Measurements from ENCODE around the gene APOE. TPM values are rescaled to one million over a fixed set of nuclear protein-coding genes. Genes with fewer than 3 reads are reported as not detected.

The APOE gene
- total and polyA plus RNA-seq, 2 of the 13 experiments (the other 11 are each of a cell fraction or from before 2014, with no cell fraction given): 1,328 to 1,470 TPM

DNA sequence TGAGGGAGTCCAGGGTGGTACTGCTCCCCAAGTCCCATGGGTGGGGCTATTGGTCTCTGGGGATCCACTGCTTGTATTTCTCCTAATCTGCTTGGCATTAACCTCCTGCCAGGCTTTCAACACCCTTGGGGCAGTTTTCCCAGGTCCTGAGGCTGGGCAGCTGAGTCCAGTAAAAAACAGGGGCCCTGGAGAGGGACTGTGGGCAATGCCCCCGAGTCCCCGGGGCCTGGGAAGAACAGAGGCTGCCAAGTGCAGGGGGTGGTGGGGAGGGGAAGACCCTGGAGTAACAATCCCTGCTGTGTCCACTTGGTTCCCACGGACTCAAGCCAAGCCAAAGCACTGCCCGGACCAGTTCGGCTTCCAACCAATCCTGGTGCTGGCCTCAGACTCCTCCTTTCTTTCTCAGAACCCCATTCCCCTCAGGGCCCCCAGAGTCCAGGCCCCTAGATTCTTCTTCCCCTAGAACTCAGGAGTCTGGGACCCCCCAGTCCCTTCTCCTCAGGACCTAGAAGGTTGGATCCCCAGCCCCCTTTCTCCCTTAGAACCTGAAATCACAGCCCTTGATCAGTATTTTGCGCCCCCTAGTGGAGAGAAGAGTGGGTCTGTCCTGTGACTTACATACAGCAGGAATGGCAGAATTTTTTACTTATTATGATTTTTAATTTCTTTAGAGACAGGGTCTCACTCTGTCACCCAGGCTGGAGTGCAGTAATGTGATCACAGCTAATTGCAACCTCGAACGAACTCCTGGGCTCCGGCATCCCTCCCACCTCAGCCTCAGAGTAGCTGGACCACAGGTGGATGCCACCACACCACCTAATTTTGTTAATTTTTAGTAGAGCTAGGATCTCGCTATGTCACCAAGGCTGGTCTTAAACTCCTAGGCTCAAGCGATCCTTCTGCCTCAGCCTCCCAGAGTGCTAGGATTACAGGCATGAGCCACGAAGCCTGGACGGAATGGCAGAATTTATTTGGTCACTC is 45.9 kb downstream of the APOE start (continued):
- TF ChIP-seq, protein P1, sequence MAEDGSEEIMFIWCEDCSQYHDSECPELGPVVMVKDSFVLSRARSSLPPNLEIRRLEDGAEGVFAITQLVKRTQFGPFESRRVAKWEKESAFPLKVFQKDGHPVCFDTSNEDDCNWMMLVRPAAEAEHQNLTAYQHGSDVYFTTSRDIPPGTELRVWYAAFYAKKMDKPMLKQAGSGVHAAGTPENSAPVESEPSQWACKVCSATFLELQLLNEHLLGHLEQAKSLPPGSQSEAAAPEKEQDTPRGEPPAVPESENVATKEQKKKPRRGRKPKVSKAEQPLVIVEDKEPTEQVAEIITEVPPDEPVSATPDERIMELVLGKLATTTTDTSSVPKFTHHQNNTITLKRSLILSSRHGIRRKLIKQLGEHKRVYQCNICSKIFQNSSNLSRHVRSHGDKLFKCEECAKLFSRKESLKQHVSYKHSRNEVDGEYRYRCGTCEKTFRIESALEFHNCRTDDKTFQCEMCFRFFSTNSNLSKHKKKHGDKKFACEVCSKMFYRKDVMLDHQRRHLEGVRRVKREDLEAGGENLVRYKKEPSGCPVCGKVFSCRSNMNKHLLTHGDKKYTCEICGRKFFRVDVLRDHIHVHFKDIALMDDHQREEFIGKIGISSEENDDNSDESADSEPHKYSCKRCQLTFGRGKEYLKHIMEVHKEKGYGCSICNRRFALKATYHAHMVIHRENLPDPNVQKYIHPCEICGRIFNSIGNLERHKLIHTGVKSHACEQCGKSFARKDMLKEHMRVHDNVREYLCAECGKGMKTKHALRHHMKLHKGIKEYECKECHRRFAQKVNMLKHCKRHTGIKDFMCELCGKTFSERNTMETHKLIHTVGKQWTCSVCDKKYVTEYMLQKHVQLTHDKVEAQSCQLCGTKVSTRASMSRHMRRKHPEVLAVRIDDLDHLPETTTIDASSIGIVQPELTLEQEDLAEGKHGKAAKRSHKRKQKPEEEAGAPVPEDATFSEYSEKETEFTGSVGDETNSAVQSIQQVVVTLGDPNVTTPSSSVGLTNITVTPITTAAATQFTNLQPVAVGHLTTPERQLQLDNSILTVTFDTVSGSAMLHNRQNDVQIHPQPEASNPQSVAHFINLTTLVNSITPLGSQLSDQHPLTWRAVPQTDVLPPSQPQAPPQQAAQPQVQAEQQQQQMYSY (CRISPR knock-in tag; IDR thresholded peaks at IDR 0.05): no peak
- TF ChIP-seq ZNF598 (CRISPR knock-in tag; IDR thresholded peaks at IDR 0.05; ENCODE audit: borderline replicate concordance) (0 out of 2 replicates have a peak, but pooled peaks have one; percentile 42), HES4 (CRISPR knock-in tag; IDR thresholded peaks at IDR 0.05; ENCODE audit: borderline replicate concordance) (peak; percentile 32; the same call in 1 of the 2 replicates), ZNF253 (CRISPR knock-in tag; IDR thresholded peaks at IDR 0.05; ENCODE audit: borderline replicate concordance) (no peak), ZNF331 (CRISPR knock-in tag; IDR thresholded peaks at IDR 0.05) (no peak; the same call in 1 of the 2 replicates), ZNF224 (CRISPR knock-in tag; IDR thresholded peaks at IDR 0.05) (peak; percentile 63; the same call in 1 of the 2 replicates), TBX3 (IDR thresholded peaks at IDR 0.05; ENCODE audit: borderline replicate concordance) (no peak), RFXANK (CRISPR knock-in tag; IDR thresholded peaks at IDR 0.05) (0 out of 2 replicates have a peak, but pooled peaks have one; percentile 31), ADNP (CRISPR knock-in tag; IDR thresholded peaks at IDR 0.05) (no peak), IRF1 (CRISPR knock-in tag; IDR thresholded peaks at IDR 0.05; ENCODE audit: low read depth) (no peak), GATAD2A (CRISPR knock-in tag; IDR thresholded peaks at IDR 0.05) (peak; percentile 48; the same call in 1 of the 2 replicates), RORA (CRISPR knock-in tag; IDR thresholded peaks at IDR 0.05) (0 out of 2 replicates have a peak, but pooled peaks have one; percentile 1), THAP9 (CRISPR knock-in tag; IDR thresholded peaks at IDR 0.05; ENCODE audit: borderline replicate concordance) (no peak), KLF15 (CRISPR knock-in tag; IDR thresholded peaks at IDR 0.05; ENCODE audit: borderline replicate concordance) (no peak)
- TF ChIP-seq, protein P2, sequence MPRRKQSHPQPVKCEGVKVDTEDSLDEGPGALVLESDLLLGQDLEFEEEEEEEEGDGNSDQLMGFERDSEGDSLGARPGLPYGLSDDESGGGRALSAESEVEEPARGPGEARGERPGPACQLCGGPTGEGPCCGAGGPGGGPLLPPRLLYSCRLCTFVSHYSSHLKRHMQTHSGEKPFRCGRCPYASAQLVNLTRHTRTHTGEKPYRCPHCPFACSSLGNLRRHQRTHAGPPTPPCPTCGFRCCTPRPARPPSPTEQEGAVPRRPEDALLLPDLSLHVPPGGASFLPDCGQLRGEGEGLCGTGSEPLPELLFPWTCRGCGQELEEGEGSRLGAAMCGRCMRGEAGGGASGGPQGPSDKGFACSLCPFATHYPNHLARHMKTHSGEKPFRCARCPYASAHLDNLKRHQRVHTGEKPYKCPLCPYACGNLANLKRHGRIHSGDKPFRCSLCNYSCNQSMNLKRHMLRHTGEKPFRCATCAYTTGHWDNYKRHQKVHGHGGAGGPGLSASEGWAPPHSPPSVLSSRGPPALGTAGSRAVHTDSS (CRISPR knock-in tag; conservative IDR thresholded peaks at IDR 0.05): no peak
- TF ChIP-seq, protein P3, sequence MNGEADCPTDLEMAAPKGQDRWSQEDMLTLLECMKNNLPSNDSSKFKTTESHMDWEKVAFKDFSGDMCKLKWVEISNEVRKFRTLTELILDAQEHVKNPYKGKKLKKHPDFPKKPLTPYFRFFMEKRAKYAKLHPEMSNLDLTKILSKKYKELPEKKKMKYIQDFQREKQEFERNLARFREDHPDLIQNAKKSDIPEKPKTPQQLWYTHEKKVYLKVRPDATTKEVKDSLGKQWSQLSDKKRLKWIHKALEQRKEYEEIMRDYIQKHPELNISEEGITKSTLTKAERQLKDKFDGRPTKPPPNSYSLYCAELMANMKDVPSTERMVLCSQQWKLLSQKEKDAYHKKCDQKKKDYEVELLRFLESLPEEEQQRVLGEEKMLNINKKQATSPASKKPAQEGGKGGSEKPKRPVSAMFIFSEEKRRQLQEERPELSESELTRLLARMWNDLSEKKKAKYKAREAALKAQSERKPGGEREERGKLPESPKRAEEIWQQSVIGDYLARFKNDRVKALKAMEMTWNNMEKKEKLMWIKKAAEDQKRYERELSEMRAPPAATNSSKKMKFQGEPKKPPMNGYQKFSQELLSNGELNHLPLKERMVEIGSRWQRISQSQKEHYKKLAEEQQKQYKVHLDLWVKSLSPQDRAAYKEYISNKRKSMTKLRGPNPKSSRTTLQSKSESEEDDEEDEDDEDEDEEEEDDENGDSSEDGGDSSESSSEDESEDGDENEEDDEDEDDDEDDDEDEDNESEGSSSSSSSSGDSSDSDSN (CRISPR knock-in tag; IDR thresholded peaks at IDR 0.05): no peak; the same call in 1 of the 2 replicates

All from HepG2 (cell line).